ENCODE results near the gene DCUN1D3. TPM values are rescaled to one million over a fixed set of nuclear protein-coding genes. Genes with fewer than 3 reads are reported as not detected.
"Not testable (repeated sequence)": the region's sequence is repeated elsewhere in the genome, so short reads cannot be mapped to it uniquely, and the experiment has no call there.

DCUN1D3 gene
- total RNA-seq, 1 donor from 2014 or later: 14.5 TPM

DNA sequence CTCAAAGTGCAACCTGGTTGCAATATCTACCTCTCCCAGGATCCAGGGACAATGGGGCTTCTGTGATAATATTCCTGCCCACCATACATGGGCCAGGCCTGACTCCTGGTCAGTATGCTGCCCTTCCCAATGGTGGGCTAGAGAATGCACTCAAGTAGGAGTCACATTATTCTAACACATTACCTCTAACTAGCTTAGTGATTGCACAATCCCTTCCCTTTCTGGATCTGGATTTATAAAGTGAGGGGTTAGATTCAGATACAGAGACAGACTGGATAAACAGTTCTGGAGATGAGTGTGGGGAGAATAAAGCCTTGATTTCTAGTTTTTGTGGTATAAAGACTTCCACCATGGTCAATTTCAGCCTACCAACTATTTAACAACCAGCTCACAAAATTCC, 33.4 kb upstream of the DCUN1D3 start:
- intact Hi-C loops (cut with micrococcal nuclease): no loop called here
- H3K9me3 Mint-ChIP-seq: no peaks in the 10 kb centered on the region
- H3K4me3 Mint-ChIP-seq: no peak overlapping the region
- H3K27ac Mint-ChIP-seq: no peak overlapping the region
- no peaks in the 10 kb centered on the region for H3K27me3 Mint-ChIP-seq (ENCODE audit: insufficient read depth)
- H3K36me3 Mint-ChIP-seq (ENCODE audit: low read depth): no peaks in the 10 kb centered on the region
- peaks cover 10% of the 10 kb centered on the region for H3K4me1 Mint-ChIP-seq (ENCODE audit: low read depth)
- no peak for DNase-seq (ENCODE audit: low spot score)

DNA sequence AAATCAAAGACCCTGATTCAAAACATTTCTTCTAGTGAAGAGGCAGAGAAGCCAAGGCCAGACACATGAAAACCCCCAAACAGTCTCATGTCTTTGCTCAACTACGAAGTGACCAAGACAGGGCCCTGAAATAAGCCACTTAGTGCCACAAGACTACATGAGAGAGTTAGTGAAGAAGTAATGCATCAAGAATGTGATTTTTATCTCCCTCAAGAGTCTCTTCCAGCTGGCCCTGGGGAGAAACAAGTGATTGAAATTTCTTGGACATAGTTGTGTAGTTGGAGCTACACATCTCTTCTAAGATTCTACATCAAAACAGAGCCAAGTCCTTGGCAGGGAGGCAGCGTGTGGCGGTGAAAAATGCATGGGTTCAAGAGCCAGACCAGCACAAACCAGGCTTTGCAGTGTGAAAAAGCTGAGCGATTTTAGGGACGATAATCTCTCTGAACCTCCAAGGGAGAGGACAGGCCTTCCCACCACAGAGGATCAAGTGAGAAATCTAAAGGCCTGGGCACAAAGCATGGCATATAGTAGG, 31.0 kb upstream of the DCUN1D3 start:
- no peaks in the 10 kb centered on the region for H3K4me1 Mint-ChIP-seq (ENCODE audit: low read depth)
- H3K27ac Mint-ChIP-seq: no peak overlapping the region
- H3K9me3 Mint-ChIP-seq: no peaks in the 10 kb centered on the region
- no peak for DNase-seq (ENCODE audit: low spot score)
- intact Hi-C loops (cut with micrococcal nuclease): no loop called here
- peaks cover 2% of the 10 kb centered on the region for H3K36me3 Mint-ChIP-seq (ENCODE audit: low read depth)
- H3K4me3 Mint-ChIP-seq: no peak overlapping the region
- H3K27me3 Mint-ChIP-seq (ENCODE audit: insufficient read depth): no peaks in the 10 kb centered on the region

DNA sequence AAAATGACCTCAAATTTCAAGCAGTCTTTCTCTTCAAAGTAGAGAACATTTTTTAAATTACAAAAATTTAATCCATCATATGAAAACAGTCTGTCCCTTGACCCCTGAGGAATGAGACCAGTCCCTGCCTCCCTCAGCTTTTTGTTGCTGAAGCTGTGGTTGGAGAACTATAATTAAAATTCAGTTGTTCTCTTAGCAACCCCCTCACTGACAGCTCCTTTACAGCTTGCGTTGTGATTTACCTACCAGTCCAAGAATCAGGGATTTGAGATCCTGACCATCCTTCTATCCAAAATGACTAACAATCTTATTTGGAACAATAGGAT, 30.2 kb upstream of the DCUN1D3 start:
- H3K27ac Mint-ChIP-seq: no peak overlapping the region
- H3K4me3 Mint-ChIP-seq: no peak overlapping the region
- no peaks in the 10 kb centered on the region for H3K9me3 Mint-ChIP-seq
- DNase-seq (ENCODE audit: low spot score): no peak
- peaks cover 7% of the 10 kb centered on the region for H3K36me3 Mint-ChIP-seq (ENCODE audit: low read depth)
- intact Hi-C loops (cut with micrococcal nuclease): no loop called here
- H3K4me1 Mint-ChIP-seq (ENCODE audit: low read depth): no peaks in the 10 kb centered on the region
- no peaks in the 10 kb centered on the region for H3K27me3 Mint-ChIP-seq (ENCODE audit: insufficient read depth)

DNA sequence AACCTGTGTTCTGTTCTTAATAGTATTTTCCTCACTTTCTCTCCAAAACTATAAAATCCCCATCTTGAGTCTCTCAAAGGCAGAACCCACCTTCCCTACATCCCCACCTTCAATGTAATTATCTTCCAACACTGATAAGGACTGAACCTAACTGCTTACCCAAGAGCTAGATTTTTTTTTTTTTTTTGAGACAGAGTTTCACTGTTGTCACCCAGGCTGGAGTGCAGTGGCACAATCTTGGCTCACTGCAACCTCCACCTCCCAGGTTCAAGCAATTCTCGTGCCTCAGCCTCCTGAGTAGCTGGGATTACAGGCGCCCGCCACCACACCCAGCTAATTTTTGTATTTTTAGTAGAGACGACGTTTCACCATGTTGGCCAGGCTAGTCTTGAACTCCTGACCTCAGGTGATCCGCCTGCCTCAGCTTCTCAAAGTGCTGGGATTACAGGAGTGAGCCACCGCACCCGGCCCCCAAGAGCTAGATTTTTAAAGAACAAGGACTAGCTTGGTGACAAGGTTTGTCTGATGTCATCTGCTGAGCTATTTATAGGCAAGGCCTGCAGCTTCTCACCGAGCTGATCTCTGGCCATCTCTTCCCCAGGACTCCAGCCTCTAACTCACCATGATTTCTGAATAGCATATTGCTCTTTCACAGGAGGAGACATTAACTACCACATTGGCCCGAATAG, 29.7 kb upstream of the DCUN1D3 start:
- H3K4me3 Mint-ChIP-seq; H3K27ac Mint-ChIP-seq; intact Hi-C loops (cut with micrococcal nuclease); H3K27me3 Mint-ChIP-seq (ENCODE audit: insufficient read depth); H3K36me3 Mint-ChIP-seq (ENCODE audit: low read depth); H3K4me1 Mint-ChIP-seq (ENCODE audit: low read depth); DNase-seq (ENCODE audit: low spot score); H3K9me3 Mint-ChIP-seq: not testable (repeated sequence)

DNA sequence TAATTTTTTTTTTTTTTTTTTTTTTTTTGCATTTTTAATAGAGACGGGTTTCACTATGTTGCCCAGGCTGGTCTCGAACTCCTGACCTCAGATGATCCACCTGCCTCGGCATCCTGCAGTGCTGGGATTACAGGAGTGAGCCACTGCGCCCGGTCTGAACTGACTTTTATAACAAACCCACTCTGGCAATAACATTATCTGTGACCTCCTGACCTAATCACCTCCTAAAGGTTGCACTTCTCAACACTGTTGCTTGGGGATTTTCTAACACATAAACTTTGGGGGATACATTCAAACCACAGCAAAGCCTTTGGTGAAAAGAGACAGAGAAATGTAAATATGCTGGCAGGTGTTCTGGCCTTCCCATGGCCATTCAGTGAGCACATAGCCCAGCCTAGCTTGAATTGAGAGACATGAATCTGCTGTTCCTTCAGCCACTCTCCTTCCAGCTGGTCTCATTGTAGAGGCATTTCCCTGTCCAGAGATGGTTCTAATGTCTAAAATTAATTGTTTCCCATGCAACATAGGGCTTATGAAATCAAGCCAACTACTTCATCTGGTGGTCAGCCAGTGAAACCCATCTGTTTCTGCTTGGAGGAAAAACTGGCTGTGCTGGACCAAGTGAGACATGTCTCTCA, 28.7 kb upstream of the DCUN1D3 start:
- intact Hi-C loops (cut with micrococcal nuclease): no loop called here
- no peaks in the 10 kb centered on the region for H3K4me1 Mint-ChIP-seq (ENCODE audit: low read depth)
- H3K27me3 Mint-ChIP-seq (ENCODE audit: insufficient read depth): no peaks in the 10 kb centered on the region
- no peak overlapping the region for H3K27ac Mint-ChIP-seq
- no peak overlapping the region for H3K4me3 Mint-ChIP-seq
- no peak for DNase-seq (ENCODE audit: low spot score)
- peaks cover 16% of the 10 kb centered on the region for H3K36me3 Mint-ChIP-seq (ENCODE audit: low read depth)
- H3K9me3 Mint-ChIP-seq: no peaks in the 10 kb centered on the region

DNA sequence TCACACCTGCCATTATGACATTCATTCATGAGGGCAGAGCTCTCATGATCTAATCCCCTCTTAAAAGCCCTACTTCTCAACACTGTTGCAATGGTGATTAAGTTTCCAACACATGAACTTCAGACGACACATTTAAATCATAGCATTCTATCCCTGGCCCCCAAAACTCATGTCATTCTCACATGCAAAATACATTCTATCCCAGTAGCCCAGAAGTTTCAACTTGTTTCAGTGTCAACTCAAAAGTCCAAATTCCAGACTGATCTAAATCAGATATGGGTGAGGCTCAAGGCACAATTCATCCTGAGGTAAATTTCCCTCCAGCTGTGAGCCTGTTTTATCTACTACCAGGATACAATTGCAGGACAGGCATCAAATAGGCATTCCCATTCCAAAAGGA, 25.6 kb upstream of the DCUN1D3 start:
- Mint-ChIP-seq H3K4me3 (no peak overlapping the region), H3K4me1 (ENCODE audit: low read depth) (no peaks in the 10 kb centered on the region), H3K9me3 (no peaks in the 10 kb centered on the region), H3K27ac (no peak overlapping the region), H3K36me3 (ENCODE audit: low read depth) (peaks cover 22% of the 10 kb centered on the region), H3K27me3 (ENCODE audit: insufficient read depth) (no peaks in the 10 kb centered on the region)
- intact Hi-C loops (cut with micrococcal nuclease): no loop called here
- DNase-seq (ENCODE audit: low spot score): no peak

DNA sequence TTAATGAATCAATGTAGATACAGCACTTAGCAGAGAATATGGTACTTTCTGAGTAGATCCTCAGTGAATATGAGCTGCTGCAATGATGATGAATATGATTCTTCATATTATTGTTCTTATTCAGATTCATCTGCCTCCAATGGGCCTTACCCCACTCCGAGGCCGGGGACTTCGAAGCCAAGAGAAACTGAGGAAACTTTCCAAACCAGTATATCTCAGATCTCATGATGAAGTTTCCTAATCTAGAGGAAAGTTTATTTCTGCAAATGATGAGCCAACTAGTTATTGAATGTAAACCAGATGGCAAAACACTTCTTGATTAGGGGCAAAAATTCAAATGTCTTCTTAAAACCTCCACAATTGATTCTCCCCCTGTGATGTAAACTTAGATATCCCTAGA, 23.7 kb upstream of the DCUN1D3 start:
- Mint-ChIP-seq H3K27ac (no peak overlapping the region), H3K4me1 (ENCODE audit: low read depth) (peaks cover 15% of the 10 kb centered on the region), H3K4me3 (no peak overlapping the region), H3K36me3 (ENCODE audit: low read depth) (peaks cover 30% of the 10 kb centered on the region), H3K9me3 (no peaks in the 10 kb centered on the region), H3K27me3 (ENCODE audit: insufficient read depth) (no peaks in the 10 kb centered on the region)
- intact Hi-C loops (cut with micrococcal nuclease): no loop called here
- no peak for DNase-seq (ENCODE audit: low spot score)

DNA sequence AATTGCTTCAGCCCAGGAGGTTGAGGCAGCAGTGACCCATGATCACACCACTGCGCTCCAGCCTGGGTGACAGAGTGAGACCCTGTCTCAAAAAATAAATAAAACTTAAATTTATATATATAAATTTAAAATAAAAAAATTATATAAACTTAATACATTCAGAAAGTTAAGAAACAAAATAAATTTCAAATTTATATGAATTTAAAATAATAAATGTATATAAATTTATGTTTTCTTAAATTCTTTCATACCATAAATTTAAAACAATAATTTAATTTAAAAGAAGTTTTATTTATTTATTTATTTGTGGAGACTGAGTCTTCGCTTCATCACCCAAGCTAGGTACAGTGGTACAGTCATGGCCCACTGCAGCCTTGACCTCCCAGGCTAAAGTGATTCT, 20.6 kb upstream of the DCUN1D3 start:
- no peaks in the 10 kb centered on the region for H3K9me3 Mint-ChIP-seq
- no peak overlapping the region for H3K4me3 Mint-ChIP-seq
- H3K36me3 Mint-ChIP-seq (ENCODE audit: low read depth): peaks cover 49% of the 10 kb centered on the region
- H3K27me3 Mint-ChIP-seq (ENCODE audit: insufficient read depth): no peaks in the 10 kb centered on the region
- no peak overlapping the region for H3K27ac Mint-ChIP-seq
- intact Hi-C loops (cut with micrococcal nuclease): no loop called here
- DNase-seq (ENCODE audit: low spot score): no peak
- peaks cover 30% of the 10 kb centered on the region for H3K4me1 Mint-ChIP-seq (ENCODE audit: low read depth)

DNA sequence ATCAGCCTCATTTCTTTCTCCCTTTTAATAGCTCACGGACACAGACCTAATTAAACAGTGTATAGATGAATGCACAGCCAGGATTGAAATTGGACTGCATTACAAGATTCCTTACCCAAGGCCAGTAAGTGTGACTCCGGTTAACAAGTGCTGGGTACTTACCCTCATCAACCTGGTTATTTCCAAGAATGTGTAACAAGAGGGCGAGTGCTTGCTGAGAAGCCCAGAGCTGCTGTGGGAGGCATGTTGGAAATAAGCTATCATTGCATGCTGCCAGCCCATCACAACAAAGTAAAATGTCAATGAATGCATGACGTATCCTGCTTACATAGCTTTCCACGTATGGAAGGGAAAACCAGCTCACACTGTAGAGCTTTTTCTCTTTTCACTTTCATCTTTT, 19.9 kb upstream of the DCUN1D3 start:
- Mint-ChIP-seq H3K36me3 (ENCODE audit: low read depth) (peaks cover 50% of the 10 kb centered on the region), H3K9me3 (no peaks in the 10 kb centered on the region), H3K27ac (no peak overlapping the region), H3K27me3 (ENCODE audit: insufficient read depth) (no peaks in the 10 kb centered on the region), H3K4me3 (no peak overlapping the region), H3K4me1 (ENCODE audit: low read depth) (peaks cover 30% of the 10 kb centered on the region)
- DNase-seq (ENCODE audit: low spot score): no peak
- intact Hi-C loops (cut with micrococcal nuclease): no loop called here

DNA sequence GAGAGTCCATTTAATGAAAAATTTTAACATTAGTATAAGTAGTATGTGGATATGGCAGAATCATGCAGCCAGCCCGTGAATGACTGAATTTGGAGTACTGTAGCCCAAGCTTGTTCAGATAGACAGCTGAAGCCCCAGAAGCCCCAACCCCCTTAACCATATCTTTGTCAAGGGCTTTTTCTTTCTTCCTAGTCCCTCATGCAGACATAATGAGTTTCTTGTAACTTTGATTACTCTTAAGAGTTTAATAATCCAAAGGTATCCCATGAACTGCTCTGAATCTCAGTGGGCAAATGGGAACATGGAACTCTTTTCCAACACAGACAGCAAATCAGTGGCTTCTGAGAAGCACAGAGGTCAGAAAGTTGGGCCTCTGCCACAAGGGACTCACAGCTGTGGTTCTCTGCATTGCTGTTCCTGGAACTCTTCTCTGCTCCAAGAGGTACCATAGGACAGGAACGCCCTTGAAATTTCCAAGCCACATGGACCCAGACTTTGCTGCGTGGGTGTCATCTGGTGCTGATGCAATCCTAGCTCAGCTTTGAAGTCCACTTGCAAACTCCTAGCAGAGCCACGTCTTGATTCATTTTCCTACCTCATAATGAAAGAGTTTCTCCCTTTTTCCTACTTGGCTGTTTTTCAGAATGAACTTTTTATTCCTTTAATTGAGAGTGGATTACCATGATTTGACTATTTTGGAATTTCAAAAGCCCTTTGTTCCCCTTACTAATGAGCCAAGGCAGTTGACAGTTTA, 18.5 kb upstream of the DCUN1D3 start:
- Mint-ChIP-seq H3K36me3 (ENCODE audit: low read depth) (peaks cover 40% of the 10 kb centered on the region), H3K27ac (peak overlapping the region; percentile 38)

DNA sequence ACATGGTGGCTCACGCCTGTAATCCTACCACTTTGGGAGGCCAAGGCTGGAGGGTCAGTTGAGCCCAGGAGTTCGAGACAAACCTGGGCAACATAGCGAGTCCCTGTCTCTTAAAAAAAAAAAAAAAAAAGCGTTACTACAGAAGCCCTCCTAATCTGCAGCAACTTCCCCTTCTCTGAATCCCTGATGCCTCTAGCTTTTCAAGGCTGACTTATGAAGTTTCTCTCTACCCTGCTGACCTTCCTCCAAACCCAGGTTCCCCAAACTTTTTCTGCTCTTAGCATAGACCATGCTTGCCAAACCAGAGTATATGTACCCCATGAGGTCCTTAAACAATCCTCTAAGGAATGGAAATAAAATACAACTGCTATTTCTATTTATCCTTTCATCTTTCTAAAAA, 16.8 kb upstream of the DCUN1D3 start:
- no peak for DNase-seq (ENCODE audit: low spot score)
- H3K36me3 Mint-ChIP-seq (ENCODE audit: low read depth): peaks cover 35% of the 10 kb centered on the region
- no peak overlapping the region for H3K4me3 Mint-ChIP-seq
- H3K4me1 Mint-ChIP-seq (ENCODE audit: low read depth): peaks cover 30% of the 10 kb centered on the region
- intact Hi-C loops (cut with micrococcal nuclease): no loop called here
- no peaks in the 10 kb centered on the region for H3K27me3 Mint-ChIP-seq (ENCODE audit: insufficient read depth)
- H3K27ac Mint-ChIP-seq: peak overlapping the region; percentile 24
- H3K9me3 Mint-ChIP-seq: no peaks in the 10 kb centered on the region

More for the DNA sequence above, 18.5 kb upstream of the DCUN1D3 start:
- Mint-ChIP-seq H3K4me3 (no peak overlapping the region), H3K4me1 (ENCODE audit: low read depth) (peaks cover 30% of the 10 kb centered on the region), H3K27me3 (ENCODE audit: insufficient read depth) (no peaks in the 10 kb centered on the region), H3K9me3 (no peaks in the 10 kb centered on the region)
- intact Hi-C loops (cut with micrococcal nuclease): no loop called here
- no peak for DNase-seq (ENCODE audit: low spot score)

DNA sequence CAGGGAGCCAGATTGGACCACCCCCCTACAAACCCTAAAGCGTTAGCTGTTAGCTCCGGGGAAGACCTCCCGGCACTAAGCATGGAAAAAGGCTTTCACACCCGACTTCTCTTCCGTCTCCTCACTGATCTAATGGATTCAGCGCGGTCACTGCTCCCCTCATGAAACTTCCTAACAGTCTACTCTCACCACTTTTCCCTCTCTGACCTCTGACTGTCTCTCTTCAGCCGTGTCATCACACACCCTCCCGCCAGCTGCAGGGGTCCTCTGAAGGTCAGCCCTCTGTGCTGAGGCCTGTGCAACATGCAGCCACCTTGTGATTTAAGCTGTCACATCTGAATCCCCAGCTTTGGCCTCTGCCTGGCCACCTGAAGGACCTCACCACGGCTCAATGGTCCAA, 16.1 kb upstream of the DCUN1D3 start:
- no peaks in the 10 kb centered on the region for H3K9me3 Mint-ChIP-seq
- H3K27me3 Mint-ChIP-seq (ENCODE audit: insufficient read depth): no peaks in the 10 kb centered on the region
- no peak overlapping the region for H3K4me3 Mint-ChIP-seq

DNA sequence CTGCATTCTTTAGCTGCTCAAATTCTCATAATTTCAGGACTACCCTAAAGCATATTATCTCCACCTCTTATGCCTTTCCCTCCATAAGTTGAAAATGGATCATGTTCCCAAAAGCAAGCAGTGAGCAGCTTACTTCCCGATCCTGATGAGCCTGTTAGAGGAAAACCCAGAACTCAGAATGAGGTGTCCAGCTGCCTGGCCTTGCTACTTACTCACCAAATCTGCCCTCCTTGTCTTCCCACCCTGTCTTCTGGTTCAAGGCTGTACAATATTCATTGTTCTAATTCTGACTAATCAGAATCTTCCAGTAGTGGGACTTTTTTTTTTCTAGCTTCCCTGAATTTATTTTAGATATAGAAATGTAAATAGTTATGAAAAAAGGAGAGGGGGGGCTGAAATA, 11.2 kb upstream of the DCUN1D3 start:
- H3K36me3 Mint-ChIP-seq (ENCODE audit: low read depth): peaks cover 10% of the 10 kb centered on the region
- H3K27me3 Mint-ChIP-seq (ENCODE audit: insufficient read depth): no peaks in the 10 kb centered on the region
- peak overlapping the region; percentile 78 for H3K27ac Mint-ChIP-seq
- peak overlapping the region; percentile 71 for H3K4me3 Mint-ChIP-seq
- intact Hi-C loops (cut with micrococcal nuclease): loop anchor here (1.0 to 2.0 kb wide), 2 partner anchors 11 to 27 kb away; partner anchors contain the start of genes DCUN1D3 and LYRM1
- no peak for DNase-seq (ENCODE audit: low spot score)
- peaks cover 49% of the 10 kb centered on the region for H3K4me1 Mint-ChIP-seq (ENCODE audit: low read depth)
- no peaks in the 10 kb centered on the region for H3K9me3 Mint-ChIP-seq

More for the DNA sequence above, 16.1 kb upstream of the DCUN1D3 start:
- H3K36me3 Mint-ChIP-seq (ENCODE audit: low read depth): peaks cover 35% of the 10 kb centered on the region
- no peak for DNase-seq (ENCODE audit: low spot score)
- H3K4me1 Mint-ChIP-seq (ENCODE audit: low read depth): peaks cover 36% of the 10 kb centered on the region
- H3K27ac Mint-ChIP-seq: no peak overlapping the region
- intact Hi-C loops (cut with micrococcal nuclease): no loop called here

Measured in activated T-helper 1 cell treated with anti-CD3 and anti-CD28 coated beads, Interleukin-12 subunit alpha, Interleukin-12 subunit beta, Interleukin-2, Interleukin-4 antibody, amounts not matched to agents 30 ng/mL and 10 ng/mL and 1 ng/mL, durations not matched to agents 14 hours and 24 hours and 36 hours (primary cell).